ENCODE data around the gene ADAP1.

- TF ChIP-seq, protein P1, sequence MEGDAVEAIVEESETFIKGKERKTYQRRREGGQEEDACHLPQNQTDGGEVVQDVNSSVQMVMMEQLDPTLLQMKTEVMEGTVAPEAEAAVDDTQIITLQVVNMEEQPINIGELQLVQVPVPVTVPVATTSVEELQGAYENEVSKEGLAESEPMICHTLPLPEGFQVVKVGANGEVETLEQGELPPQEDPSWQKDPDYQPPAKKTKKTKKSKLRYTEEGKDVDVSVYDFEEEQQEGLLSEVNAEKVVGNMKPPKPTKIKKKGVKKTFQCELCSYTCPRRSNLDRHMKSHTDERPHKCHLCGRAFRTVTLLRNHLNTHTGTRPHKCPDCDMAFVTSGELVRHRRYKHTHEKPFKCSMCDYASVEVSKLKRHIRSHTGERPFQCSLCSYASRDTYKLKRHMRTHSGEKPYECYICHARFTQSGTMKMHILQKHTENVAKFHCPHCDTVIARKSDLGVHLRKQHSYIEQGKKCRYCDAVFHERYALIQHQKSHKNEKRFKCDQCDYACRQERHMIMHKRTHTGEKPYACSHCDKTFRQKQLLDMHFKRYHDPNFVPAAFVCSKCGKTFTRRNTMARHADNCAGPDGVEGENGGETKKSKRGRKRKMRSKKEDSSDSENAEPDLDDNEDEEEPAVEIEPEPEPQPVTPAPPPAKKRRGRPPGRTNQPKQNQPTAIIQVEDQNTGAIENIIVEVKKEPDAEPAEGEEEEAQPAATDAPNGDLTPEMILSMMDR (IDR thresholded peaks at IDR 0.05), result no peak
- no peak for TF ChIP-seq POLR2A (IDR thresholded peaks at IDR 0.05; ENCODE audit: low read depth)
Measured at GRCh38 chr7:963236-964078, 9.0 kb upstream of the ADAP1 start.
